GM23338 (cell line): ENCODE data around the gene COL5A2. TPM values are rescaled to one million over a fixed set of nuclear protein-coding genes. Genes with fewer than 3 reads are reported as not detected.

ENCODE experiments used
- ATAC-seq: fragments of 200-7000 bp; cut with Tn5 transposase; 3 replicates; pipeline ENCODE4 v1.9.1; 2020
- DNase-seq: peaks from one replicate; pipeline ENCODE4 v3.0.0-alpha.2; 2015; ENCODE audit warnings: low spot score
- H2AFZ ChIP-seq: fragments of 200-600 bp; sonication (generic); 2 replicates; pipeline ENCODE4 v1.8.0; 2016; ENCODE audit warnings: antibody characterized with exemption, mild to moderate bottlenecking, moderate library complexity
- H3F3A ChIP-seq: fragments of 200-600 bp; sonication (generic); replicated peaks from 2 replicates; pipeline ENCODE4 v1.8.0; 2017; ENCODE audit warnings: antibody characterized with exemption, mixed run types, low read depth
- H3K27ac ChIP-seq: fragments of 200-600 bp; sonication (generic); 2 replicates; pipeline ENCODE4 v1.6.1; 2016; ENCODE audit warnings: low read depth
- H3K27me3 ChIP-seq: fragments of 200-600 bp; sonication (generic); 2 replicates; pipeline ENCODE4 v1.8.0; 2016; ENCODE audit warnings: mild to moderate bottlenecking, mixed run types, moderate library complexity; ENCODE audit not compliant: insufficient read depth
- H3K36me3 ChIP-seq: fragments of 200-600 bp; sonication (generic); 2 replicates; pipeline ENCODE4 v1.8.0; 2016; ENCODE audit warnings: mild to moderate bottlenecking; ENCODE audit not compliant: insufficient read depth
- H3K4me1 ChIP-seq: fragments of 200-600 bp; sonication (generic); 2 replicates; pipeline ENCODE4 v1.8.0; 2016; ENCODE audit warnings: mild to moderate bottlenecking, moderate library complexity; ENCODE audit not compliant: insufficient read depth
- H3K4me2 ChIP-seq: fragments of 200-600 bp; sonication (generic); 2 replicates; pipeline ENCODE4 v1.7.1; 2017; ENCODE audit warnings: mixed run types
- H3K4me3 ChIP-seq: fragments of 200-600 bp; sonication (generic); 2 replicates; pipeline ENCODE4 v1.6.1; 2016; ENCODE audit warnings: mixed run types
- H3K79me2 ChIP-seq: fragments of 200-600 bp; sonication (generic); replicated peaks from 2 replicates; pipeline ENCODE4 v1.8.0; 2017; ENCODE audit warnings: mild to moderate bottlenecking; ENCODE audit not compliant: insufficient read depth
- H3K9me2 ChIP-seq: fragments of 200-600 bp; sonication (generic); 2 replicates; pipeline ENCODE4 v1.8.0; 2017; ENCODE audit not compliant: insufficient read depth
- H4K20me1 ChIP-seq: fragments of 200-600 bp; sonication (generic); replicated peaks from 2 replicates; pipeline ENCODE4 v1.8.0; 2017; ENCODE audit warnings: mild to moderate bottlenecking; ENCODE audit not compliant: insufficient read depth
- H3K27ac Mint-ChIP-seq: 2 replicates; pipeline ENCODE4 v1.8.0; 2020; ENCODE audit warnings: inconsistent platforms, mild to moderate bottlenecking, moderate library complexity, mixed read lengths
- H3K27me3 Mint-ChIP-seq: 3 replicates; pipeline ENCODE4 v1.8.0; 2022; ENCODE audit warnings: low read depth, mild to moderate bottlenecking, moderate library complexity, mixed read lengths, inconsistent platforms; ENCODE audit not compliant: insufficient read depth, poor library complexity
- H3K36me3 Mint-ChIP-seq: 3 replicates; pipeline ENCODE4 v1.8.0; 2021; ENCODE audit warnings: low read depth, mild to moderate bottlenecking, inconsistent platforms, moderate library complexity, mixed read lengths
- H3K4me1 Mint-ChIP-seq: 3 replicates; pipeline ENCODE4 v1.8.0; 2020; ENCODE audit warnings: mild to moderate bottlenecking, inconsistent platforms, mixed read lengths
- H3K4me3 Mint-ChIP-seq: 3 replicates; pipeline ENCODE4 v1.8.0; 2021; ENCODE audit warnings: moderate library complexity, mild to moderate bottlenecking, inconsistent platforms, mixed read lengths
- H3K9me3 Mint-ChIP-seq: 3 replicates; pipeline ENCODE4 v1.8.0; 2020; ENCODE audit warnings: moderate library complexity, mild to moderate bottlenecking, inconsistent platforms, mixed read lengths
- CREB1 ChIP-seq: fragments of 250-450 bp; sonication (Bioruptor Pico); IDR thresholded peaks from 2 replicates; pipeline ENCODE4 v1.5.0; 2020; ENCODE audit warnings: low read depth, mild to moderate bottlenecking, moderate library complexity
- EZH2phosphoT487 ChIP-seq: fragments of 200-600 bp; sonication (generic); IDR thresholded peaks from one replicate; pipeline ENCODE4 v1.8.1; 2018; ENCODE audit warnings: antibody characterized with exemption; ENCODE audit not compliant: unreplicated experiment
- JUNB ChIP-seq: IDR thresholded peaks from one replicate; pipeline ENCODE4 v1.6.1; 2016; ENCODE audit warnings: antibody characterized with exemption; ENCODE audit not compliant: unreplicated experiment
- NANOG ChIP-seq: IDR thresholded peaks from 2 replicates; pipeline ENCODE4 v1.6.1; 2016; ENCODE audit warnings: antibody characterized with exemption, borderline replicate concordance
- STAT1 ChIP-seq: IDR thresholded peaks from one replicate; pipeline ENCODE4 v1.6.1; 2016; ENCODE audit warnings: antibody characterized with exemption; ENCODE audit not compliant: unreplicated experiment
- ZNF114 ChIP-seq: fragments of 250-450 bp; sonication (Bioruptor Pico); IDR thresholded peaks from 2 replicates; pipeline ENCODE4 v1.5.0; 2020; ENCODE audit warnings: mild to moderate bottlenecking, moderate library complexity
- ZNF331 ChIP-seq: fragments of 250-450 bp; sonication (Bioruptor Pico); IDR thresholded peaks from 2 replicates; pipeline ENCODE4 v1.5.0; 2020; ENCODE audit warnings: low read depth, mild to moderate bottlenecking, moderate library complexity
- polyA plus RNA-seq: library from polyadenylated mRNA; unstranded; fragments of >200 nt; fragmentation: Nextera tagmentation; extraction: Ambion mirVana; gene quantifications from 2 replicates; pipeline ENCODE4 v1.2.1, GENCODE V29; 2016
- total RNA-seq: library from RNA; depleted of rRNA; stranded (reverse); fragments of >200 nt; shearing (Covaris generic); gene quantifications from 2 replicates; pipeline ENCODE4 v1.2.3, GENCODE V29; 2014
- TF ChIP-seq, protein P1 (sequence below): IDR thresholded peaks from one replicate; pipeline ENCODE4 v1.6.1; 2018; ENCODE audit warnings: antibody characterized with exemption; ENCODE audit not compliant: unreplicated experiment
- TF ChIP-seq, protein P2 (sequence below), 2 experiments: fragments of 200-600 bp in 1 of 2; sonication (generic) in 1 of 2; conservative IDR thresholded peaks; 2 replicates each; pipeline versions ENCODE4 v1.5.1 to v1.6.1; 2016 to 2017; ENCODE audit warnings: antibody characterized with exemption in 2 of 2, low read depth in 2 of 2, mild to moderate bottlenecking in 2 of 2, moderate library complexity in 1 of 2
- TF ChIP-seq, protein P3 (sequence below): fragments of 250-450 bp; sonication (Bioruptor Pico); IDR thresholded peaks from 2 replicates; pipeline ENCODE4 v1.5.0; 2020; ENCODE audit warnings: mild to moderate bottlenecking, moderate library complexity

COL5A2 gene
- total and polyA plus RNA-seq, 2 experiments from 2014 or later = 6.7 to 19.7 TPM

DNA sequence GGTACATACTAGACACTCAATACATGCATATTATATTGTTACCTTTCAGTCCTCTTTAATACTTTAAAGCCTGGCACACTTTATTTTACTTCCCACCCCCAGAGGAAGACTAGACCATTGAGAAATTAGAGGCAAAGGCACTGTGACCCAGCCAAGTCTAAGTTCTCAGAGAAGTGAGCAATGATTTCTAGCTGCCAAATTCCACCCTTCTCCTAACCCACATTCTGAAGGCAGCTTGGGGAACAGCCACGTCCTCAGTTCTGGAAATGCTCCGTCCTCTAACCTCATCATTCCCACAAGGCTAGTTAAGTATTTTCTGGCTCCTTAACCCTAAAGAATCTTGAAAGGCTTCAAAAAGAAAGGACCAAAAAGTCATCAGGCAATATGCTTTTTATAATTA, 86.6 kb downstream of the COL5A2 start:
- Histone ChIP-seq H4K20me1 (no peaks in the 10 kb centered on the region), H2AFZ (no peak overlapping the region), H3K4me1 (no peaks in the 10 kb centered on the region), H3K4me2 (no peak overlapping the region), H3K27ac (no peak overlapping the region), H3K36me3 (no peaks in the 10 kb centered on the region), H3K27me3 (no peaks in the 10 kb centered on the region), H3K9me2 (no peaks in the 10 kb centered on the region), H3F3A (no peaks in the 10 kb centered on the region), H3K79me2 (no peaks in the 10 kb centered on the region), H3K4me3 (no peak overlapping the region)
- no peak for ATAC-seq
- H3K36me3 Mint-ChIP-seq = no peaks in the 10 kb centered on the region; the same call in 2 of the 3 replicates
- H3K4me1 Mint-ChIP-seq = no peaks in the 10 kb centered on the region
- peaks cover 2% of the 10 kb centered on the region for H3K27me3 Mint-ChIP-seq
- TF ChIP-seq JUNB (no peak), ZNF114 (CRISPR knock-in tag) (no peak), NANOG (no peak), ZNF331 (CRISPR knock-in tag) (no peak), CREB1 (CRISPR knock-in tag) (no peak), STAT1 (no peak), EZH2phosphoT487 (no peak)
- TF ChIP-seq, protein P1, sequence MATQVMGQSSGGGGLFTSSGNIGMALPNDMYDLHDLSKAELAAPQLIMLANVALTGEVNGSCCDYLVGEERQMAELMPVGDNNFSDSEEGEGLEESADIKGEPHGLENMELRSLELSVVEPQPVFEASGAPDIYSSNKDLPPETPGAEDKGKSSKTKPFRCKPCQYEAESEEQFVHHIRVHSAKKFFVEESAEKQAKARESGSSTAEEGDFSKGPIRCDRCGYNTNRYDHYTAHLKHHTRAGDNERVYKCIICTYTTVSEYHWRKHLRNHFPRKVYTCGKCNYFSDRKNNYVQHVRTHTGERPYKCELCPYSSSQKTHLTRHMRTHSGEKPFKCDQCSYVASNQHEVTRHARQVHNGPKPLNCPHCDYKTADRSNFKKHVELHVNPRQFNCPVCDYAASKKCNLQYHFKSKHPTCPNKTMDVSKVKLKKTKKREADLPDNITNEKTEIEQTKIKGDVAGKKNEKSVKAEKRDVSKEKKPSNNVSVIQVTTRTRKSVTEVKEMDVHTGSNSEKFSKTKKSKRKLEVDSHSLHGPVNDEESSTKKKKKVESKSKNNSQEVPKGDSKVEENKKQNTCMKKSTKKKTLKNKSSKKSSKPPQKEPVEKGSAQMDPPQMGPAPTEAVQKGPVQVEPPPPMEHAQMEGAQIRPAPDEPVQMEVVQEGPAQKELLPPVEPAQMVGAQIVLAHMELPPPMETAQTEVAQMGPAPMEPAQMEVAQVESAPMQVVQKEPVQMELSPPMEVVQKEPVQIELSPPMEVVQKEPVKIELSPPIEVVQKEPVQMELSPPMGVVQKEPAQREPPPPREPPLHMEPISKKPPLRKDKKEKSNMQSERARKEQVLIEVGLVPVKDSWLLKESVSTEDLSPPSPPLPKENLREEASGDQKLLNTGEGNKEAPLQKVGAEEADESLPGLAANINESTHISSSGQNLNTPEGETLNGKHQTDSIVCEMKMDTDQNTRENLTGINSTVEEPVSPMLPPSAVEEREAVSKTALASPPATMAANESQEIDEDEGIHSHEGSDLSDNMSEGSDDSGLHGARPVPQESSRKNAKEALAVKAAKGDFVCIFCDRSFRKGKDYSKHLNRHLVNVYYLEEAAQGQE = no peak
- TF ChIP-seq, protein P2, sequence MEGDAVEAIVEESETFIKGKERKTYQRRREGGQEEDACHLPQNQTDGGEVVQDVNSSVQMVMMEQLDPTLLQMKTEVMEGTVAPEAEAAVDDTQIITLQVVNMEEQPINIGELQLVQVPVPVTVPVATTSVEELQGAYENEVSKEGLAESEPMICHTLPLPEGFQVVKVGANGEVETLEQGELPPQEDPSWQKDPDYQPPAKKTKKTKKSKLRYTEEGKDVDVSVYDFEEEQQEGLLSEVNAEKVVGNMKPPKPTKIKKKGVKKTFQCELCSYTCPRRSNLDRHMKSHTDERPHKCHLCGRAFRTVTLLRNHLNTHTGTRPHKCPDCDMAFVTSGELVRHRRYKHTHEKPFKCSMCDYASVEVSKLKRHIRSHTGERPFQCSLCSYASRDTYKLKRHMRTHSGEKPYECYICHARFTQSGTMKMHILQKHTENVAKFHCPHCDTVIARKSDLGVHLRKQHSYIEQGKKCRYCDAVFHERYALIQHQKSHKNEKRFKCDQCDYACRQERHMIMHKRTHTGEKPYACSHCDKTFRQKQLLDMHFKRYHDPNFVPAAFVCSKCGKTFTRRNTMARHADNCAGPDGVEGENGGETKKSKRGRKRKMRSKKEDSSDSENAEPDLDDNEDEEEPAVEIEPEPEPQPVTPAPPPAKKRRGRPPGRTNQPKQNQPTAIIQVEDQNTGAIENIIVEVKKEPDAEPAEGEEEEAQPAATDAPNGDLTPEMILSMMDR (conservative IDR thresholded peaks at IDR 0.05; ENCODE audit: low read depth in 2 of 2) = no peak
- TF ChIP-seq, protein P3, sequence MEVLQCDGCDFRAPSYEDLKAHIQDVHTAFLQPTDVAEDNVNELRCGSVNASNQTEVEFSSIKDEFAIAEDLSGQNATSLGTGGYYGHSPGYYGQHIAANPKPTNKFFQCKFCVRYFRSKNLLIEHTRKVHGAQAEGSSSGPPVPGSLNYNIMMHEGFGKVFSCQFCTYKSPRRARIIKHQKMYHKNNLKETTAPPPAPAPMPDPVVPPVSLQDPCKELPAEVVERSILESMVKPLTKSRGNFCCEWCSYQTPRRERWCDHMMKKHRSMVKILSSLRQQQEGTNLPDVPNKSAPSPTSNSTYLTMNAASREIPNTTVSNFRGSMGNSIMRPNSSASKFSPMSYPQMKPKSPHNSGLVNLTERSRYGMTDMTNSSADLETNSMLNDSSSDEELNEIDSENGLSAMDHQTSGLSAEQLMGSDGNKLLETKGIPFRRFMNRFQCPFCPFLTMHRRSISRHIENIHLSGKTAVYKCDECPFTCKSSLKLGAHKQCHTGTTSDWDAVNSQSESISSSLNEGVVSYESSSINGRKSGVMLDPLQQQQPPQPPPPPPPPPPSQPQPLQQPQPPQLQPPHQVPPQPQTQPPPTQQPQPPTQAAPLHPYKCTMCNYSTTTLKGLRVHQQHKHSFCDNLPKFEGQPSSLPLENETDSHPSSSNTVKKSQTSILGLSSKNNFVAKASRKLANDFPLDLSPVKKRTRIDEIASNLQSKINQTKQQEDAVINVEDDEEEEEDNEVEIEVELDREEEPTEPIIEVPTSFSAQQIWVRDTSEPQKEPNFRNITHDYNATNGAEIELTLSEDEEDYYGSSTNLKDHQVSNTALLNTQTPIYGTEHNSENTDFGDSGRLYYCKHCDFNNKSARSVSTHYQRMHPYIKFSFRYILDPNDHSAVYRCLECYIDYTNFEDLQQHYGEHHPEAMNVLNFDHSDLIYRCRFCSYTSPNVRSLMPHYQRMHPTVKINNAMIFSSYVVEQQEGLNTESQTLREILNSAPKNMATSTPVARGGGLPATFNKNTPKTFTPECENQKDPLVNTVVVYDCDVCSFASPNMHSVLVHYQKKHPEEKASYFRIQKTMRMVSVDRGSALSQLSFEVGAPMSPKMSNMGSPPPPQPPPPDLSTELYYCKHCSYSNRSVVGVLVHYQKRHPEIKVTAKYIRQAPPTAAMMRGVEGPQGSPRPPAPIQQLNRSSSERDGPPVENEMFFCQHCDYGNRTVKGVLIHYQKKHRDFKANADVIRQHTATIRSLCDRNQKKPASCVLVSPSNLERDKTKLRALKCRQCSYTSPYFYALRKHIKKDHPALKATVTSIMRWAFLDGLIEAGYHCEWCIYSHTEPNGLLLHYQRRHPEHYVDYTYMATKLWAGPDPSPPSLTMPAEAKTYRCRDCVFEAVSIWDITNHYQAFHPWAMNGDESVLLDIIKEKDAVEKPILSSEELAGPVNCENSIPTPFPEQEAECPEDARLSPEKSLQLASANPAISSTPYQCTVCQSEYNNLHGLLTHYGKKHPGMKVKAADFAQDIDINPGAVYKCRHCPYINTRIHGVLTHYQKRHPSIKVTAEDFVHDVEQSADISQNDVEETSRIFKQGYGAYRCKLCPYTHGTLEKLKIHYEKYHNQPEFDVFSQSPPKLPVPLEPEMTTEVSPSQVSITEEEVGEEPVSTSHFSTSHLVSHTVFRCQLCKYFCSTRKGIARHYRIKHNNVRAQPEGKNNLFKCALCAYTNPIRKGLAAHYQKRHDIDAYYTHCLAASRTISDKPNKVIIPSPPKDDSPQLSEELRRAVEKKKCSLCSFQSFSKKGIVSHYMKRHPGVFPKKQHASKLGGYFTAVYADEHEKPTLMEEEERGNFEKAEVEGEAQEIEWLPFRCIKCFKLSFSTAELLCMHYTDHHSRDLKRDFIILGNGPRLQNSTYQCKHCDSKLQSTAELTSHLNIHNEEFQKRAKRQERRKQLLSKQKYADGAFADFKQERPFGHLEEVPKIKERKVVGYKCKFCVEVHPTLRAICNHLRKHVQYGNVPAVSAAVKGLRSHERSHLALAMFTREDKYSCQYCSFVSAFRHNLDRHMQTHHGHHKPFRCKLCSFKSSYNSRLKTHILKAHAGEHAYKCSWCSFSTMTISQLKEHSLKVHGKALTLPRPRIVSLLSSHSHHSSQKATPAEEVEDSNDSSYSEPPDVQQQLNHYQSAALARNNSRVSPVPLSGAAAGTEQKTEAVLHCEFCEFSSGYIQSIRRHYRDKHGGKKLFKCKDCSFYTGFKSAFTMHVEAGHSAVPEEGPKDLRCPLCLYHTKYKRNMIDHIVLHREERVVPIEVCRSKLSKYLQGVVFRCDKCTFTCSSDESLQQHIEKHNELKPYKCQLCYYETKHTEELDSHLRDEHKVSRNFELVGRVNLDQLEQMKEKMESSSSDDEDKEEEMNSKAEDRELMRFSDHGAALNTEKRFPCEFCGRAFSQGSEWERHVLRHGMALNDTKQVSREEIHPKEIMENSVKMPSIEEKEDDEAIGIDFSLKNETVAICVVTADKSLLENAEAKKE (CRISPR knock-in tag) = no peak
- H3K9me3 Mint-ChIP-seq = no peaks in the 10 kb centered on the region
- DNase-seq = no peak
- no peak overlapping the region for H3K4me3 Mint-ChIP-seq
- H3K27ac Mint-ChIP-seq = no peak overlapping the region
